Smooth muscle cell (in vitro differentiated cells): ENCODE results near the gene SYNGR1. TPM values are rescaled to one million over a fixed set of nuclear protein-coding genes. Genes with fewer than 3 reads are reported as not detected.

Experiments used
- DNase-seq: peaks from one replicate; lab custom pipeline; 2025; ENCODE audit not compliant: unreplicated experiment; lab: John Stamatoyannopoulos, UW
- H2AFZ ChIP-seq: fragments of 200-600 bp; sonication (generic); 2 replicates; pipeline ENCODE4 v1.6.0; 2016; ENCODE audit warnings: antibody characterized with exemption, low read depth, mild to moderate bottlenecking
- H3F3A ChIP-seq: fragments of 200-600 bp; sonication (generic); 2 replicates; pipeline ENCODE4 v1.6.0; 2017; ENCODE audit warnings: antibody characterized with exemption, low read depth
- H3K27ac ChIP-seq: fragments of 200-600 bp; sonication (generic); 2 replicates; pipeline ENCODE4 v1.5.1; 2016; ENCODE audit warnings: low read depth, mild to moderate bottlenecking
- H3K27me3 ChIP-seq: fragments of 200-600 bp; sonication (generic); 2 replicates; pipeline ENCODE4 v1.6.1; 2016; ENCODE audit warnings: low read depth, mild to moderate bottlenecking
- H3K36me3 ChIP-seq: fragments of 200-600 bp; sonication (generic); 2 replicates; pipeline ENCODE4 v1.5.1; 2016; ENCODE audit warnings: low read depth
- H3K4me1 ChIP-seq: fragments of 200-600 bp; sonication (generic); 2 replicates; pipeline ENCODE4 v1.5.1; 2016; ENCODE audit warnings: low read depth
- H3K4me2 ChIP-seq: fragments of 200-600 bp; sonication (generic); 2 replicates; pipeline ENCODE4 v1.6.0; 2016; ENCODE audit warnings: mild to moderate bottlenecking
- H3K4me3 ChIP-seq: fragments of 200-600 bp; sonication (generic); 2 replicates; pipeline ENCODE4 v1.5.1; 2016; ENCODE audit warnings: mild to moderate bottlenecking
- H3K79me2 ChIP-seq: fragments of 200-600 bp; sonication (generic); 2 replicates; pipeline ENCODE4 v1.6.0; 2016; ENCODE audit warnings: low read depth, mild to moderate bottlenecking
- H3K9ac ChIP-seq: fragments of 200-600 bp; sonication (generic); 2 replicates; pipeline ENCODE4 v1.6.0; 2016; ENCODE audit warnings: low read depth
- H3K9me3 ChIP-seq: fragments of 200-600 bp; sonication (generic); replicated peaks from 2 replicates; pipeline ENCODE4 v1.5.1; 2016; ENCODE audit warnings: low read depth
- H4K20me1 ChIP-seq: fragments of 200-600 bp; sonication (generic); 2 replicates; pipeline ENCODE4 v1.6.0; 2016; ENCODE audit warnings: low read depth
- WGBS: methylation state at CpG from one replicate; pipeline ENCODE4 v1.1.7; 2016; ENCODE audit warnings: low lambda C conversion rate; 5-methylcytosine and 5-hydroxymethylcytosine counted together
- polyA plus RNA-seq: library from polyadenylated mRNA; unstranded; fragments of >200 nt; fragmentation: Nextera tagmentation; extraction: Ambion mirVana; gene quantifications from 2 replicates; pipeline ENCODE4 v1.2.1, GENCODE V29; 2016
- total RNA-seq: library from RNA; depleted of rRNA; stranded (reverse); fragments of >200 nt; gene quantifications from 2 replicates; pipeline ENCODE4 v1.2.3, GENCODE V29; 2014
- TF ChIP-seq, protein P1 (sequence below): fragments of 200-600 bp; sonication (generic); IDR thresholded peaks from 2 replicates; pipeline ENCODE4 v1.5.1; 2017; ENCODE audit warnings: borderline replicate concordance, mild to moderate bottlenecking, antibody characterized with exemption; ENCODE audit not compliant: insufficient read depth, poor library complexity, severe bottlenecking

Gene SYNGR1
- total and polyA plus RNA-seq, 2 experiments from 2014 or later = 26.7 to 58.0 TPM

DNA sequence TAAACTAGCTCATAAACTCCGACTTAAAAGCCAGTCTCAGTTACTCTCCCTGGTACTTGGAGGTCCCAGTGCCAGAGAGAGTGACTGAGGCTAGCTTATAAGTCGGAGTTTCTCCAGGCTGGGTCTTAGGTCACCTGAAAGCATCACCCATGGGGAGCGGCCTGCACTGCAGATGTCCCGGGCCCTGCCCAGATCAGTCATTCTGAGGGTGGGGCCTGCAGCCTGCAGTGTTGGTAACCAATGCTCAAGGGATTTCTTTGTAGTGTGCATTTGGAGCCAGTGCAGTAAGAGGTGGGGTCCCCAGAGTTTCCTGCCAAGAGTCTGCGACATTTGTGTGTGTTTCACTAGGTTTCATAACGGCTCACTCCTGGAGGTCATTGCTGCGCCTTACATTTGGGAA is 64.6 kb downstream of the SYNGR1 start:
- DNase-seq = no peak
- TF ChIP-seq, protein P1, sequence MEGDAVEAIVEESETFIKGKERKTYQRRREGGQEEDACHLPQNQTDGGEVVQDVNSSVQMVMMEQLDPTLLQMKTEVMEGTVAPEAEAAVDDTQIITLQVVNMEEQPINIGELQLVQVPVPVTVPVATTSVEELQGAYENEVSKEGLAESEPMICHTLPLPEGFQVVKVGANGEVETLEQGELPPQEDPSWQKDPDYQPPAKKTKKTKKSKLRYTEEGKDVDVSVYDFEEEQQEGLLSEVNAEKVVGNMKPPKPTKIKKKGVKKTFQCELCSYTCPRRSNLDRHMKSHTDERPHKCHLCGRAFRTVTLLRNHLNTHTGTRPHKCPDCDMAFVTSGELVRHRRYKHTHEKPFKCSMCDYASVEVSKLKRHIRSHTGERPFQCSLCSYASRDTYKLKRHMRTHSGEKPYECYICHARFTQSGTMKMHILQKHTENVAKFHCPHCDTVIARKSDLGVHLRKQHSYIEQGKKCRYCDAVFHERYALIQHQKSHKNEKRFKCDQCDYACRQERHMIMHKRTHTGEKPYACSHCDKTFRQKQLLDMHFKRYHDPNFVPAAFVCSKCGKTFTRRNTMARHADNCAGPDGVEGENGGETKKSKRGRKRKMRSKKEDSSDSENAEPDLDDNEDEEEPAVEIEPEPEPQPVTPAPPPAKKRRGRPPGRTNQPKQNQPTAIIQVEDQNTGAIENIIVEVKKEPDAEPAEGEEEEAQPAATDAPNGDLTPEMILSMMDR = no peak
- no peak overlapping the region for H3K9ac ChIP-seq
- H3K9me3 ChIP-seq = no peaks in the 10 kb centered on the region
- H3K4me2 ChIP-seq = no peak overlapping the region
- peaks cover 7% of the 10 kb centered on the region for H3F3A ChIP-seq
- no peak overlapping the region for H3K4me3 ChIP-seq
- no peak overlapping the region for H3K27ac ChIP-seq
- 94% methylated on average over 7 of the region's 7 CpGs for WGBS
- H3K4me1 ChIP-seq = no peaks in the 10 kb centered on the region
- H3K79me2 ChIP-seq = peaks cover 21% of the 10 kb centered on the region
- H4K20me1 ChIP-seq = peaks cover 72% of the 10 kb centered on the region
- no peak overlapping the region for H2AFZ ChIP-seq
- no peaks in the 10 kb centered on the region for H3K27me3 ChIP-seq
- H3K36me3 ChIP-seq = no peaks in the 10 kb centered on the region

DNA sequence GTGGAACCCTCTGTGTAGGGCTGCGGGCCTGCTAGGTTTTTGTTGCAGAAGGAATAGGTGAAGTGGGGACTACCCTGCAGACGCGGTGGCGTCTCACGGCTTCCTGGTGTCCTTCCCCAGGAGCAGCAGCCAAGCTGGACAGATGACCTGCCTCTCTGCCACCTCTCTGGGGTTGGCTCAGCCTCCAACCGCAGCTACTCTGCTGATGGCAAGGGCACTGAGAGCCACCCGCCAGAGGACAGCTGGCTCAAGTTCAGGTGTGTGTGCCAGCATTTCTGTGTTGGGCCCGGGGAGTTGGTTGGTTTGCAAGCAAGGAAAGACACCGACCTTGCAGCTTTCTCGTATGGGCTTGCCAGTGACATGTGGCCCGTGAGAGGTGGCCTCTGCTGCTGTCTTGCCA is 65.1 kb downstream of the SYNGR1 start:
- DNase-seq = no peak
- no peak overlapping the region for H2AFZ ChIP-seq
- no peak overlapping the region for H3K4me3 ChIP-seq
- H3K36me3 ChIP-seq = no peaks in the 10 kb centered on the region
- H3K79me2 ChIP-seq = peaks cover 20% of the 10 kb centered on the region
- WGBS = 97% methylated on average over 11 of the region's 11 CpGs
- H3K4me1 ChIP-seq = no peaks in the 10 kb centered on the region
- H3K27ac ChIP-seq = no peak overlapping the region
- no peak overlapping the region for H3K9ac ChIP-seq
- H3K27me3 ChIP-seq = no peaks in the 10 kb centered on the region
- H3F3A ChIP-seq = peaks cover 7% of the 10 kb centered on the region
- peaks cover 67% of the 10 kb centered on the region for H4K20me1 ChIP-seq
- TF ChIP-seq, protein P1 = no peak
- H3K4me2 ChIP-seq = no peak overlapping the region
- H3K9me3 ChIP-seq = no peaks in the 10 kb centered on the region

DNA sequence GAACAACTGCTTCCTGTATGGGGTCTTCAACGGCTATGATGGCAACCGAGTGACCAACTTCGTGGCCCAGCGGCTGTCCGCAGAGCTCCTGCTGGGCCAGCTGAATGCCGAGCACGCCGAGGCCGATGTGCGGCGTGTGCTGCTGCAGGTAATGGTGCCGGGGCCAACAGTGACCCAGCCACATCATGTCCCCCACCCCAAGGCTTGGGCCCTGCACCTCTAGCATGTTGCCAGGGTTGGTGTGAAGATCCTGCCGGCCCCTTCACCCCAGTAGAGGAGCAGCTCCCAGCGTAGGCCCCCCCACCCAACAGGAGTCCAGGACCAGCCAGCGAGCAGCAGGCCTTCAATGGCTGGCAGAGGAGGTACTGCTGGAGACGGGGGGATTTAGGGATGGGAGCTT is 65.7 kb downstream of the SYNGR1 start:
- H3K36me3 ChIP-seq = no peaks in the 10 kb centered on the region
- TF ChIP-seq, protein P1 = no peak
- 96% methylated on average over 16 of the region's 16 CpGs for WGBS

DNA sequence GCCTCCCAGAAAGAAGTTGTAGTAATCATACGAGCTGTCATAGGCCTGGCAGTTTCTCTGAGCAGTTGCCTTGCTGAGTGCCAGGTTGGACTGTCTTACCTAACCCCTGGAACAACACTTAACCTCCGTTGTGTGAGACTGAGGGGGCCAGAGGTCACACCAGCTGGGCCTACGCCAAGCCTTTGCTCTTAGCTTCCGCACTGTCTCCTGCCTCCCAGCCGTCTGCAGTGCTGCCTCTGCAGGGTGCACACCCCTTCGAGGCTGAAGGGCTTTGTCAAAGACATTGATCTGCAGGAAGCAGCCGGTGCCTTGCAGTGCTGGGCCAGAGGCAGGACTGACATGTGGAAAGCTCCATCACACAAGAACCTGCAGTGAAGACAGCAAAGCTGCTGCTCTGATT is 66.5 kb downstream of the SYNGR1 start:
- Histone ChIP-seq H3K27ac (no peak overlapping the region), H3K36me3 (no peaks in the 10 kb centered on the region), H2AFZ (no peak overlapping the region), H4K20me1 (peaks cover 53% of the 10 kb centered on the region), H3K4me2 (no peak overlapping the region), H3K4me1 (no peaks in the 10 kb centered on the region), H3K4me3 (no peak overlapping the region), H3K79me2 (peaks cover 8% of the 10 kb centered on the region), H3F3A (peaks cover 7% of the 10 kb centered on the region), H3K9me3 (no peaks in the 10 kb centered on the region), H3K9ac (no peak overlapping the region), H3K27me3 (no peaks in the 10 kb centered on the region)
- TF ChIP-seq, protein P1 = no peak
- DNase-seq = no peak
- WGBS = 89% methylated on average over 7 of the region's 7 CpGs

More for the DNA sequence above, 65.7 kb downstream of the SYNGR1 start:
- Histone ChIP-seq H3K9ac (no peak overlapping the region), H3F3A (peaks cover 7% of the 10 kb centered on the region), H3K4me3 (no peak overlapping the region), H3K4me2 (no peak overlapping the region), H3K27ac (no peak overlapping the region), H3K79me2 (peaks cover 14% of the 10 kb centered on the region), H3K4me1 (no peaks in the 10 kb centered on the region), H2AFZ (no peak overlapping the region), H3K9me3 (no peaks in the 10 kb centered on the region), H3K27me3 (no peaks in the 10 kb centered on the region), H4K20me1 (peaks cover 61% of the 10 kb centered on the region)
- no peak for DNase-seq
